Right lobe of liver (tissue), 4 donors: ENCODE results near the gene CDH12.

Experiments
- CTCF ChIP-seq, 4 donors: fragments of 200-600 bp in 3 of 4; fragments of 450-650 bp in 1 of 4; IDR thresholded peaks; one replicate each; pipeline versions ENCODE4 v1.5.1 to v1.8.0; 2016 to 2022; ENCODE audit warnings: antibody characterized with exemption in 4 of 4, mild to moderate bottlenecking in 2 of 4
- POLR2A ChIP-seq: fragments of 450-650 bp; IDR thresholded peaks from one replicate; pipeline ENCODE4 v1.6.1; 2017; ENCODE audit warnings: antibody characterized with exemption, mild to moderate bottlenecking
- donor health status: DM: no; HTN: no; CAD: no.
- donor health status: DM: no; HTN: no; CAD: no.
- donor health status: DM: no; HTN: yes; CAD: no.

GRCh38 chr5:22722056-22722455, 131.1 kb downstream of the CDH12 start:
- TF ChIP-seq CTCF (IDR thresholded peaks at IDR 0.05) (no peak), POLR2A (no peak)
